HCEC 1CT (cell line): Measurements from ENCODE around the gene SPI1.

Source experiments
- DNase-seq: peaks from one replicate; pipeline ENCODE4 v3.0.0-alpha.2; 2017

Gene SPI1

GRCh38 chr11:47387944-47388696 lies 9.8 kb upstream of the SPI1 start:
- DNase-seq = no peak

GRCh38 chr11:47384498-47384897 lies 6.2 kb upstream of the SPI1 start:
- DNase-seq = no peak

- no peak for DNase-seq
These were observed 4.7 kb upstream of the SPI1 start for GRCh38 chr11:47383071-47383470.

- no peak for DNase-seq
These were observed 1.7 kb upstream of the SPI1 start for GRCh38 chr11:47380078-47380477.

GRCh38 chr11:47379317-47379716 lies 970 bp upstream of the SPI1 start:
- no peak for DNase-seq

GRCh38 chr11:47378836-47379170 lies 456 bp upstream of the SPI1 start:
- DNase-seq = no peak

GRCh38 chr11:47377571-47378009 lies 757 bp downstream of the SPI1 start:
- DNase-seq = no peak

GRCh38 chr11:47376525-47377371 lies 1.6 kb downstream of the SPI1 start:
- no peak for DNase-seq

GRCh38 chr11:47376107-47376524 lies 2.2 kb downstream of the SPI1 start:
- no peak for DNase-seq

GRCh38 chr11:47375546-47376085 lies 2.7 kb downstream of the SPI1 start:
- DNase-seq = no peak

- no peak for DNase-seq
These were observed 3.3 kb downstream of the SPI1 start for GRCh38 chr11:47375020-47375419.

GRCh38 chr11:47374720-47375019 lies 3.7 kb downstream of the SPI1 start:
- DNase-seq = no peak

GRCh38 chr11:47373876-47374719 lies 4.2 kb downstream of the SPI1 start:
- DNase-seq = peak; percentile 54

GRCh38 chr11:47372422-47372821 lies 5.9 kb downstream of the SPI1 start:
- DNase-seq = no peak

- no peak for DNase-seq
These were observed 8.7 kb downstream of the SPI1 start for GRCh38 chr11:47369676-47370075.

GRCh38 chr11:47366020-47366490 lies 12.3 kb downstream of the SPI1 start:
- DNase-seq = no peak

GRCh38 chr11:47361419-47361818 lies 16.9 kb downstream of the SPI1 start:
- DNase-seq = no peak

- no peak for DNase-seq
These were observed 18.0 kb downstream of the SPI1 start for GRCh38 chr11:47360341-47360740.

GRCh38 chr11:47359586-47359985 lies 18.8 kb downstream of the SPI1 start:
- no peak for DNase-seq

- DNase-seq = no peak
These were observed 19.2 kb downstream of the SPI1 start for GRCh38 chr11:47359162-47359561.

- DNase-seq = no peak
These were observed 19.7 kb downstream of the SPI1 start for GRCh38 chr11:47358731-47359051.

- no peak for DNase-seq
These were observed 20.2 kb downstream of the SPI1 start for GRCh38 chr11:47357985-47358730.

- no peak for DNase-seq
These were observed 21.4 kb downstream of the SPI1 start for GRCh38 chr11:47356998-47357329.
